ENCODE data around the gene DOCK1. TPM values are rescaled to one million over a fixed set of nuclear protein-coding genes. Genes with fewer than 3 reads are reported as not detected.

The DOCK1 gene
- total RNA-seq, 1 donor from 2014 or later = 0.86 TPM

DNA sequence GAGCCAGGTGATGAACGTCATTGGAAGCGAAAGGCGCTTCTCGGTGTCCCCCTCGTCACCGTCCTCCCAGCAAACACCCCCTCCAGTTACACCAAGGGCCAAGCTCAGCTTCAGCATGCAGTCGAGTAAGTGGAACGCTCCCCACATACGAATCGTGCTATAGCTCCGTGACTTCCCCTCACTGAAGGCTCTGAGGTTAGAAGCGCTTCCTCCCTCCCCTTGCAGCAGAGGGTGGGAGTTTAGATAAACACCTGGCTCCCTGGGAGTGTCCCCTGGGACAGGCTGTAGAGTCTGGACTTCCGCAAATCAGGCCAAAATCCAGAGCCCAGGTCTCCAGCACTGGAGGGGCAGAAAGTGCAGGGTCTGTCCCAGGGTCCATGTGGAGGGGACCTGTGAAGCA lies 538.9 kb downstream of the DOCK1 start:
- intact Hi-C loops (cut with micrococcal nuclease) = no loop called here

DNA sequence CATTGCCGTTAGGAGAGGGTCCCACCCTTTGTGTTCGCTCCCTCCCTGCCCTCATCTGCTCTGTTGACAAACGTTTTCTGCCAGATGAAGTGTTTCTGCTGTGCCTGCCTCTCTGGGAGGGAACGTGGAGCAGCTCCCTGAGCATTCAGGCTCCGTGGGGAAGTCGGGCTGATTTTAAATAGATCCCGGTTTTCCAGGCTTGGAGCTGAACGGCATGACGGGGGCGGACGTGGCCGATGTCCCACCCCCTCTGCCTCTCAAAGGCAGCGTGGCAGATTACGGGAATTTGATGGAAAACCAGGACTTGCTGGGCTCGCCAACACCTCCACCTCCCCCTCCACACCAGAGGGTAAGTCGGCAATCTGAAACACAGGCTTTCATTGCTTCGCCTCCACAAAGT lies 542.0 kb downstream of the DOCK1 start:
- intact Hi-C loops (cut with micrococcal nuclease) = no loop called here

DNA sequence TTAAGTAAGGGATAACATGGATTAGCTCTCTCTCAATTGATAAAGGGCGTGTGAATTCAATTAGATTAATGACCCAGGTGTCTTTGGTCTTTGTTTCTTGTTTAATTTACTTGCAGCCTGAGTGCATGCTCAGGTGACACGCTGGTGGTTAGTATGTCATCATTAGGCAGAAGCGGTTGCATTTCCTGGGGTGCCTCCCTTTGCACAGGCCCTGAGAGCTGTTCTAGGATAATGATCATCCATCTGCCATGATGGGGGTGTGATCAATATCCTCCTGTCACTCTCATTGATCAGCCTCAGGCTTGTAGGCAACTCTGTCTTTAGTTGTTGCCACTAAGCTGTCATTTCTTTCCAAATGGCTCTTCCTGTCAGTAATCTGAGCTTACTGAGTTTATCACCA lies 544.3 kb downstream of the DOCK1 start:
- intact Hi-C loops (cut with micrococcal nuclease) = no loop called here

DNA sequence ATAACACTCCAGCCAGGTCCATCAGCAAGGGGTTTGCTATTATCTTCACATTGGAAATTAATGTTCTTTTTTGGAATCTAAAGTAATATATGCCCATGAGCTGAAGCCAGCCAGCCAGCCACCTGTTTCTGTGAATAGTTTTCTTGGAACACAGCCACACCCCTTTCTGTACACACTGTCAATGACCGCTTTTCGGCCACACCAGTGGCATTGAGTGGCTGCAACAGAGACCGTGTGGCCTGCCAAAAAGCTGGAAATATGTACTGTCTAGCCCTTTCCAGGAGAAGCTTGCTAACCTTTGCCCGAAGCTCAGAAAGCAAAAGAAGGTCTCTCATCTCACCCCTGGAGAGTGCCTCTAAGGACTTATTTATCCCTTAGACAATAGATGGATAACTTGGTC lies 545.4 kb downstream of the DOCK1 start:
- intact Hi-C loops (cut with micrococcal nuclease) = no loop called here

DNA sequence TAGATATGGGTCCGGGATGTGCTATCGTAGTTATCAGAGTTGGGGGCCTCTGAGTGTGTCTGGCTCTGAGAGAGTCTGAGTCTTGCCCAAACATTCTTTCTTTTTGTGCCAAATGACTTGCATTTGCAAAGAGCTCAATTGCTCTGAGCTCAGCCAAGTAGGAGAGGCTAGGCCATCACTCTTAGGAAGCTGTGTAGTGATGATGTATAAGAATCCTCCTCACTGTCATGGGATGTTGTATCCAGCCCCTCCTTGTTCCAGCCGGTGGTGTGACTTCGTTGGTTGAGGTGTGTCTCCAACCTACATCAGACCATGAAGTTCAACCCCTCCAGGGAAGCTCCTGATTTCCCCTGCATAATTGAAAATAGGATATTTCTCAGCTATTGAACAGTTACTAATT lies 546.4 kb downstream of the DOCK1 start:
- intact Hi-C loops (cut with micrococcal nuclease) = no loop called here

DNA sequence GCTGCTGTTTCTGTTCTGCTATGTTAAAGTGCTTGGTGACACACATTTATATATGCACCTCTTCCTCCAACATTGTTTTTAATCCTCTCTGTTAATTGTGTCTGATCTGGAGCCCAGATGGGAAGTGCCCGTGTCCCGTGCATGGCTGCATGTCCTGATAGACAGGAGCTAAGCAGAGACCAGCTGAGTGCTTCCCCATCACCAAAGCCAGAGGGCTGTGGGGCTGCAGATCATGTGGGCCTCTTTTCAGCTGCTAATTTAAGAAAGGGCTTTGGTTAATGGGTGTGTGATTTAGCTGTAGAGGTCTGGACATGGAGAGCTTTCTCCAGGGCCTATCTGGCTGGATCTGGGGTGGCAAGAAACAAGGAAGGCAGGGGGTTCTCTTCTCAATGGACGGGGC lies 547.3 kb downstream of the DOCK1 start:
- intact Hi-C loops (cut with micrococcal nuclease) = no loop called here

DNA sequence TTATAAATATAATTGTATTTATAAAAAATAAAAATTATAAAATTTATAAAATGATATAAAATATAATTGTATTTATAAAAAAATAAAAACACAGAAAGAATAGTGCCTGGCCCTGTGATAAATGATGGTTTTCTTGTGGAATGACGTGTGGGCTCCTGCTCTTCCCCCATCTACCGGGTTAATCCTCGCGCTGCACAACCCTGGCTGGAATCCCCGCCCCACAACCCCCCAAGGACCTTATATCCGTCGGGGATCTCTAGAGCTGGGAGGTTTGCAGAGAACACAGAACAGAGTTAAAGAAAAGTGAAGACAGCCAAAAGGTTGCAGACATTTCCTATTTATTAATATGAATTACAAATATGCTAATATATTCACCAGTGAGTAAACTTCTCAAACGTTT lies 548.5 kb downstream of the DOCK1 start:
- intact Hi-C loops (cut with micrococcal nuclease) = no loop called here

DNA sequence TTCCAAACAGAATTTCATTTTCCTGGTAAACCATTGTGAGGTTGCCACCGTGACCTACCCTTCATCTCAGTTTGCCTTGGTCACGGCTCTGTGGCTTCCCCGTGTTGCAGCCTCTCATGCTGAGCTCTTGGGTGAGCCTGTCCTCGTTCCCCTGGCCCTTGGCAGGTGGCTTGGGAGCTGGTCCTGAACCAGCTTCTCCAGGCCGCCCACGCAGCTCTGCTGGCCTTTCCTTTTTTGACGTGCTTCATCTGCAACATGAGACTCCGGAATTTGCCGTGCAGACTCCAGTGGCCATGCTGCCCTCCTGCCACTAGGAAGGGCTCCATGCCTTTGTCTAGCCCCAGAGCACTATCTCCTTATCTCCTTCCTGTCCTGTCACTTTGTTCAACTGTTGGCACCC lies 550.9 kb downstream of the DOCK1 start:
- intact Hi-C loops (cut with micrococcal nuclease) = no loop called here

DNA sequence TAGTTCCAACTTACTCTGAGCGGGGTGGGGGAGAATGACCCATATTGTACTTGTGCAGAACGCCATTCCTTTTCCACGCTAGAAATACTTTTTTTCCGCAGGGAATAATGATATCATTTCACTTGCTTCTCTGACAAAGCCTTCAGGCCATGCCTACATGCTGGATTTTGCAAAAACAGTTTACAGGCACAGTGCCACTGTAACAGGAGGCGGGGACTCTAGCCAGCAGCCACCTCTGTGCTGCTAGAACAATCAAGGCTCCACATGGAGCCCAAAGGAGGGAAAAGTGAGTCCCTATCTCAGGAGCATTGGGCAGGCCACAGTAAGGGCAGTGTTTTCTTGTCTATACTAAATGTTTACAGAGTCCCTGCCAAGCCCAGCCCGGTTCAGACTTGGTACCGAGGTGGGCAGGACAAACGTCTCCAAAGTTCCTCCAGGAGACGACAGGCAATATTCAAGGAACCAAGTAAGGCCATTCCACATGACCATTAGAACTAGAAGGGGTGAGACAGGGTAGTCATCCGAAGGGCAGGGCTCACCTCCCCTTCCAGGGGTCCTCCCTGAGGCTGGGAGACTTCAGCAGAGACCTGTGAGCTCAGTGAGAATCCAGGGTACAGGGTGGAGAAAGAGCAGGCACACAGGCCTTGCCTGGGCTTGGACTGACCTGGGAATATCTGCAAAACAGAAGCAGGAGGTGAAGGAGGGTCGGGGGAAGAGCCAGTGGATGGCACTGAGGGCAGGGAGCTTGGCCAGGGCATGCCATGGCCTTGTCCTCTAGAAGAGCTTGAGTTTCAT lies 553.0 kb downstream of the DOCK1 start:
- intact Hi-C loops (cut with micrococcal nuclease) = no loop called here

DNA sequence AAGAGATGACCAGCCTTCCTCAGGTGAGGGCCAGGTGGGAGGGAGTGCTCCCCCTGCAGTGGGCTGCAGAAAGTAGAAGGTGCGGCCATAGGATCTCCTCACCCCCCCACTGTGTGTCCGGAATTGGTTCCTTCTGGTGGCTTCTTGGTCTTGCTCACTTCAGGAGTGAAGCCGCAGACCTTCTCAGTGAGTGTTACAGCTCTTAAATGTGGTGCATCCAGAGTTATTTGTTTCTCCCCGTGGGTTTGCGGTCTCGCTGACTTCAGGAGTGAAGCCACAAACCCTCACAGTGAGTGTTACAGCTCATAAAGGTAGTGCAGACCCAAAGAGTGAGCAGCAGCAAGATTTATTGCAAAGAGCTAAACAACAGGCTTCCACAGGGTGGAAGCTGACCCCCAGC lies 553.6 kb downstream of the DOCK1 start:
- intact Hi-C loops (cut with micrococcal nuclease) = no loop called here

DNA sequence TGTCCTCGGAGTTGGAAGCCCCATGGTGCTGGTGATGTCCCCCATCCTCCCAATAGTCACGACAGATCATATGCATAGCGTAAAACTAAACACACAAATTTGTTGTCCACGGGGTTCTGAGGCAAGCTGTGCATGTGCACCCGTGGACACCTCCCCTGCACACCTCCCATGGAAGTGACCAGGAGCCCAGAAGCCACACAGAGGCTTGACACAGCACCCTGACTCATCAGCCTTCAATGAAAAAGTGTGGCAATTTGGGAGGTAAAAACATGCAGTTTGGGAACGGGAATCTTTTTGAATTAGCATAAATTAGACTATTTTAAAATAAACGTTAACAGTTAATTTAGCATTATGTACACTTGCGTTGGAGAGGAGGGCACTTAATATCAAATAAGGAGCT lies 554.7 kb downstream of the DOCK1 start:
- intact Hi-C loops (cut with micrococcal nuclease) = no loop called here

DNA sequence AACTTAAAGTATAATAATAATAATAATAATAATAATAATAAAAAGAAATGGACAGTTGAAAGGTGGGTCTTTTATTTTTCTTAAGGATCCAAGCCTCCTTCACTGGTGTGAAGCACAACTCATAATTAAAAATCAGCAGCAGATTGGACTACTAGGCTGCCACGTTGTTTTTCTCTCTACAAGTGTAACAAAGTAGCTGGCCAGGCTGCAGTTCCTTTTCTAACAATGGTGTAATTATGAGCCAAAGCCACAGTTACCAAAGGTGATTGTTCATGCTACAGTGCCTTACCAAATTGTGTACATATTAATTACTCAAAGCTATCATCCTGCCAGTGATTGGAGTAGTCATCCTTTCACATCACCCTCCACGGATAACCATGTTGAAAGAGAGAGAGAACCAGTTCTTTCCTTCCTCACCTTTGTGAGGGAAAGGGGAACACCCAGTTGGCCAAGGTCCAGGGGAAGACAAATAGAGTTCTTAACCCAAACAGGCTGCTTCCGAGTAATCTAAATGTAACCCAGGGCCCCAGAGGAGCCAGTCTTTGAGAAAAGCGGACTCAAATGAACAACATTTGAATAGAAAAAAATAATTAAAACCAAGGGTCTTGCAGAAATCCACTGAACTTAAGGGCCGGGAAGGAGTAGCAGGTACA lies 557.5 kb downstream of the DOCK1 start:
- intact Hi-C loops (cut with micrococcal nuclease) = no loop called here

DNA sequence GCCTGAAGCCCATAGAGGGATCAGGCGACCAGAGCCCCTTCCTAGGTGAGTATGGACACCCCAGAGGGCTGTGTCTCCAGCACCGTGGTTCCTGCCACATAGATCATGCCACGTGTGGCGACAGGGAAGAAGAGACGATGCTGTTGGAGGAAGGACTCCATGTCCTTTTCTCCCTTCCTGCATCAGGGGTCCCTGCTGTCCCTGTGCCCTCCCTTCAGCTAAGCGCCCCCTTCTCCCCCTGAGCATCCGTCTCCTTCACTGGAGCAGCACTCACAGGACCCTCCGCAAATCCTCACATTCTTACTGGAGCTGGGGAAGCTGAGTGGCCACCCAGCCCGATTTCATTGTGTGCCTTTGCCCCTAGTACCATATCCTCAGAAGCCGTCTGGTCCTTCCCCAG lies 558.3 kb downstream of the DOCK1 start:
- intact Hi-C loops (cut with micrococcal nuclease) = no loop called here

DNA sequence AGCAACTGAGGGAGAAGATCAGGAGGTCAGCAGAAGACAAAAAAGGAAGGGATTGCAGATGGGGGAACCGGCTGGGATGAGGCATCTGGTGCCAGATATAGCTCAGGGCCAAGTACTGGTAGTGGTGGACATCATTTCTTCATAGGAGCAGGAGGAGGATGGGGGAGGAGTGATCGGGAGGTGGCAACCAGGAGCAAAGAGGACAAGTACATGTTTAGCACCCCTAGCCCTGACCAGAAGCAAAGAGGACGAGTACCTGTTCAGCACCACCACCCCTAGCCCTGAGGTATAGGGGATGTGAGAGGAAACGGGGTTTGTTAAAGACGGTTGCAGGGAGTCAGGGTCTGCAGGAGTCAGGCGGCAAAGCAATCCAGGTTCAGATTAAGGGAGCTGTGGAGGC lies 559.3 kb downstream of the DOCK1 start:
- intact Hi-C loops (cut with micrococcal nuclease) = no loop called here

DNA sequence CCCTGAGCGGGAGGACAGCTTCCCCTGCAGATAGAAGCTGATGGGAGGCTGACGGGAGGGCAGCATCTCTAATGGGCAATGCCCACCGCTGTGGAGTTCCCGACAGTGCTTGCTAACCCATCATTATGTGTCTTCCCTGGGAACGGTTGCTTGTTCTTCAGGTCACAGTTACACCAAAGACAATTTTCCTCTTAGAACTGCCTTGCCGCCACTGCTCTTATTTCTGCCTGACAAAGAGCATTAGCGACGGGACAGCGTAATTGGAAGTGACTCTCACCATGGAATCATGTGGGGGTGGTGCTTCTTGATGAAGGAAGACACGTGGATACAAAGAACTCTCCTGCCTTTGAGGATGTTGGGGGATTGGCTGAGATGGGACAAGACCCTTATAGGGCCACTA lies 562.6 kb downstream of the DOCK1 start:
- intact Hi-C loops (cut with micrococcal nuclease) = no loop called here

DNA sequence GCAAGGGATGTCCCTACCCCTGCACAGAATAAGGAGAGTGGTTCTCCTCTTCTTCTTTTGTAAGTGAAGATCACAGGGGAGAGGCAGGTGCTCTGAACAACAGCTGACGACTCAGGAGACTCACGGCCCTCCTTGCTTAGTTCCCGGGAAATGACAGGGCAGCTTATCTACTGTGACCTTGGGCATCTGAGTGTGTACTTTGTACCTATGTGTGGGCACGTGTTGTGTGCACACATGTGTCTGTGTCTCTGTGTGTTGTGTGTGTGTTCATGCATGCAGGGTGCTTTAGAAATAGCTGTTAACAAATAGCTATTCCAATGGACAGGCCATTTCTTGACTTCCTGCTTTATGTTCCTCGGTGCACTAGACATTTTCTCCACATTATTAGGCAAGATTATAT lies 563.4 kb downstream of the DOCK1 start:
- intact Hi-C loops (cut with micrococcal nuclease) = no loop called here

DNA sequence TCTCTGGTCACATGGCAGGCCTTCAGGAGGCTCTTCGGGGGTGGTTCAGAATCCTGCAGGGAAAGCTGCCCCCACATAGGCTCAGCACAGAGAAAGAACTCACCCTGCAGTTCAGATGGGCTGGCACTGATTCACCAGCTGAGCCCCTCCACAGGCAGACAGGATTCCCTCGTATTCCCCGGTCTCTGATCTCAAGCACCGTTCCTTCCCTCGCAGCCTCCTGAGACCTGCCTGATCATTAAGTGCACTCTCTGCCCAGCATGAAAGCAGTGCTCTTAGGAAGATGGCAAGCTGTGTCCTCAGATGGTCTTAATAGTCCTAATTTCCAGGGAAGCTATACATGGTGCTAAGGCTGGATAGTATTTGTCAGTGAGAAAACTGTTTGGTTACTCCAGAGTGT lies 565.7 kb downstream of the DOCK1 start:
- intact Hi-C loops (cut with micrococcal nuclease) = no loop called here

DNA sequence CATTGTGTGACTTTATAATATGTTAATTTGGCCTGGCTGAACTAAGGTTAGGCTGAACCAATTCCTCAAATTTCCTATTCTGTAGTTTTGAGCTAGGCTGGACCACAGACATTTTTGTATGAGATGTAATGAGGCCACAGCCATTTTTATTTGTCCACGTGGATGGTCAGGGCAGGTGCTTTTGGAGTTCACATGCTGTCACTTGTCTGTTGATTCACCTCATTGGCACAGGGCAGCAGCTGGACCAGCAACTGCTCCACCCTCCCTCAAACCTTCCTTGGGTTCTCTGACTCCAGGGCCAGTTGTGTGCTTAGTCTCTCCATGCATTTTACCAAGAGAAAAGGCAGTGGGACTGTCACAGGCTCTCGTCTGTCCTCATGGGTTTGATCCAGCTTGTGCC lies 567.7 kb downstream of the DOCK1 start:
- intact Hi-C loops (cut with micrococcal nuclease) = no loop called here

DNA sequence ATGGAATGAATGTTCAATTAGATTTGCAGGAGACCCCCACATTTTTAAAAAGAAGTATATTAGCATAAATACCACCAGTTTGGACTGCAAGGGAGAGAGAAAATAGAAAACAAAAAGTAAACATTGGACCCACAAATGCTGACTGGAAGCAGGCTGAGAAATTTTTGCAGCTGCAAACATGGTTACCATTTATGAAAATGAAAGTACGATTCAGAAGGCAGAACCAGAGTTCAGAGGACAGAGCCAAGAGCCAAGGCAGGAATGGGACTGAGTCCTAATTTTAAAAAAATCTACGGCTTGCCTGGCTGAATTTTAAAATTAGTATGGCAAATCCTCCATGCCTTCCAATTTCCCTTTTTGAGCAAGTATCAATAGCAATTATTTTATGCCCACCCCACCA lies 569.3 kb downstream of the DOCK1 start:
- intact Hi-C loops (cut with micrococcal nuclease) = no loop called here

DNA sequence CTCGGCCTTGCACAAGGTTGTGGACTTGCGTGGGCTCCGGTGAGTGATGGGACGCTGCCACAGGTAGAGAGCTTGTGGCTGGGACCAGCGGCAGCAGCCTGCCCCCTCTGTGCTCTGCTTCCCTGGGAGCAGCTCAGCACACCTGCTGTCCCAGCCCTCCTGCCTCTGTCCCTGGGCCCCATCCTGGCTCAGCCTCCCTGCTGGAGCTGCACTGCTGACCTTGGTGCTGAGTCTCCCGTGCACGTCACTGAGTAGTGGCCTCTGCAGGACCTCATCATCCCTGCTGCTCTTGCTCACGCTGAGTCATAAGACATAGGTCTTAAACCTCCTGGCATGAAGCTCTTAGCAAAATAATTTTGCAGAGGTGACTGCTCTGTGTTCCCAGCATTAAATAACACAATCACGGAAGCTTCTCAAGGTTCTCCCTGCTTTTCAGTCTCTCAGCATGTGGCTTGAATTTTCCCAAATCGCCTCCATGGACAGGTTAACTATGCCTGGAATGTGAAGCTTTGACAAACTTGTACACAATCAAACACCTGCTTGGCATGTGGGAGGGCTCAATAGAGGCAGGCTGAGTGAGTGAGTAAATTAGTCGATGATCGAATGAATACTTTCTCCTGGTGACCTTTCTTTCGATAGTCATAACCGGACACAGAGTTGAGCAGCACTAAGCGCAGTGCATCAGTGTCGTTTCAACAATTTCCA lies 580.1 kb downstream of the DOCK1 start:
- intact Hi-C loops (cut with micrococcal nuclease) = no loop called here

DNA sequence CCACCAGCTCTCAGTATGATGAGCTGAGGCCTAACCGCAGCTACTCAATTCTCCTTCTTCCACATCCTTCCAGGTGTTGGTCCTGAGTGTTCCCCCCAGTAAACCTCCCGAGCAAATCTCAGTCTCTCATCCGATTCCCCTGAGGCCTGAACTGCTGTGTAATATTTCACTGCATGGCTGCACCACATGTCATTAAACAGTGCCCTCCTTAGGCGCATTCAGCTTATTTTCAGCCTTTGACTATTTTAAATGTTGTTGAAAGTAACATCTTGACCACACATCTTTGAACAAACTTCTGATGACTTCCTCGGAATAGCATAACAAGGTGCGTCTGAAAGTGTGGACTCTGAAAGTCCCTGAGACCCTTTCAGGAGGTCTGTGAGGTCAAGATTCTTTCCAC lies 581.1 kb downstream of the DOCK1 start:
- intact Hi-C loops (cut with micrococcal nuclease) = no loop called here

DNA sequence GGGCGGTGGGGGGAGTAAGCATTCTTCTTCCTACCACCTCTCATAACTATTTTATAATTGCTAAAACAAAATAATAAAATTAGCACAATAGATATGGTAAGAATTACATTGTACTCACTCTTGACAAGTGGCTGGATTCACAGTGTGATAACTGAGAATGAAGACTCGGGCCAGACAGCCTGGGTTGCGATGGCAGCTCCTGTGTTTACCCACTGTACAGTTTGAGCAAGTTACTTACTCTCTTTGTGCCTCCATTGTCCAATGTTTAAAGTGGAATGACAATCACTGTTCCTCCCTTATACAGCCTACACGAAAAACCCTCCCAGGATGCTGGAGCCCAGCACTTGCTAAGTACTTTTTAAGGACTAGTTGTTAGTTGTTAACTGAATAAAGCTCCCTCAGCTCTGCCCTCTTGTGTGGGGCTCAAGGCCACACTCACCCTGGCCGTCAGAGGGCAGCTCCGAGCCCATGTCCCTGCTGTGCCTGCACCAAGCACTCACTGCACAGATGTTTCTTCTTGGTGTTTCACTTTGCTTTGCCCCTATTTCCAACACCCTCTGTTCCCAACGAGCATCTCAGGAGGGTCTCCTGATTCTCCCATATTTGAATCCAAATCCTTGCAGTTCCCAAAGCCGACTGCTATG lies 587.5 kb downstream of the DOCK1 start:
- intact Hi-C loops (cut with micrococcal nuclease) = no loop called here

Measured in T-helper 1 cell treated with Interleukin-12 subunit alpha and Interleukin-12 subunit beta and Interleukin-4 antibody, amounts not matched to agents 30 ng/mL and 1 ng/mL, for 36 hours (primary cell).